Measurements from ENCODE around the gene TRIM8. TPM values are rescaled to one million over a fixed set of nuclear protein-coding genes. Genes with fewer than 3 reads are reported as not detected.

Gene TRIM8
- total RNA-seq, 1 experiment from 2014 or later = 36.3 TPM

DNA sequence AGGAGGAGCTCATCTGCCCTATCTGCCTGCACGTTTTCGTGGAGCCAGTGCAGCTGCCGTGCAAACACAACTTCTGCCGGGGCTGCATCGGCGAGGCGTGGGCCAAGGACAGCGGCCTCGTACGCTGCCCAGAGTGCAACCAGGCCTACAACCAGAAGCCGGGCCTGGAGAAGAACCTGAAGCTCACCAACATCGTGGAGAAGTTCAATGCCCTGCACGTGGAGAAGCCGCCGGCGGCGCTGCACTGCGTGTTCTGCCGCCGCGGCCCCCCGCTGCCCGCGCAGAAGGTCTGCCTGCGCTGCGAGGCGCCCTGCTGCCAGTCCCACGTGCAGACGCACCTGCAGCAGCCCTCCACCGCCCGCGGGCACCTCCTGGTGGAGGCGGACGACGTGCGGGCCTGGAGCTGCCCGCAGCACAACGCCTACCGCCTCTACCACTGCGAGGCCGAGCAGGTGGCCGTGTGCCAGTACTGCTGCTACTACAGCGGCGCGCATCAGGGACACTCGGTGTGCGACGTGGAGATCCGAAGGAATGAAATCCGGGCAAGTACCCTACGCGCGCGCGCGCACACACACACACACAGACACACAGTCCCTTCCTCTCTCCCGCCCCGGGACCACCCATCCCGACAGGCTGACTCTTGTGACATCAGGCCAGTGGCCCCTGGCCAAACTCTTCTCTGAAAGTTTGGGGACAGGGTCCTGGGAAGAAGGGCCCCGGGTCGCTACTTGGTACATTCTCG lies 538 bp downstream of the TRIM8 start (continued):
- TF ChIP-seq E2F4 (CRISPR knock-in tag; IDR thresholded peaks at IDR 0.05; ENCODE audit: borderline replicate concordance, low read depth) (peak; percentile 53; the same call in 1 of the 2 replicates), NR1H2 (CRISPR knock-in tag; IDR thresholded peaks at IDR 0.05) (no peak), NR3C1 (CRISPR knock-in tag; conservative IDR thresholded peaks at IDR 0.05; ENCODE audit: low read depth) (no peak), ATF6 (CRISPR knock-in tag; IDR thresholded peaks at IDR 0.05) (no peak), FOXK1 (CRISPR knock-in tag; IDR thresholded peaks at IDR 0.05) (peak; percentile 94), ZNF416 (CRISPR knock-in tag; IDR thresholded peaks at IDR 0.05) (no peak), CBFB (CRISPR knock-in tag; IDR thresholded peaks at IDR 0.05; ENCODE audit: low read depth) (0 out of 2 replicates have a peak, but pooled peaks have one; percentile 66), ZNF138 (CRISPR knock-in tag; conservative IDR thresholded peaks at IDR 0.05) (peak; percentile 94; the same call in 1 of the 2 replicates), SMAD4 (CRISPR knock-in tag; IDR thresholded peaks at IDR 0.05) (no peak), TP53 (CRISPR knock-in tag; IDR thresholded peaks at IDR 0.05) (peak; percentile 89; the same call in 1 of the 2 replicates), AR (CRISPR knock-in tag; IDR thresholded peaks at IDR 0.05) (no peak), CTCF (IDR thresholded peaks at IDR 0.05) (no peak), TCF7 (CRISPR knock-in tag; IDR thresholded peaks at IDR 0.05; ENCODE audit: low read depth) (no peak), OVOL2 (CRISPR knock-in tag; IDR thresholded peaks at IDR 0.05; ENCODE audit: borderline replicate concordance) (no peak), KAT7 (CRISPR knock-in tag; IDR thresholded peaks at IDR 0.05; ENCODE audit: borderline replicate concordance) (no peak), SMAD3 (CRISPR knock-in tag; IDR thresholded peaks at IDR 0.05; ENCODE audit: borderline replicate concordance) (peak; percentile 87; the same call in 1 of the 2 replicates), ZBTB21 (CRISPR knock-in tag; IDR thresholded peaks at IDR 0.05; ENCODE audit: borderline replicate concordance) (peak; percentile 77; the same call in 1 of the 2 replicates), ZNF396 (CRISPR knock-in tag; IDR thresholded peaks at IDR 0.05; ENCODE audit: borderline replicate concordance) (no peak), ETV6 (CRISPR knock-in tag; IDR thresholded peaks at IDR 0.05) (peak; percentile 88), SOX15 (CRISPR knock-in tag; IDR thresholded peaks at IDR 0.05) (no peak), ATF3 (CRISPR knock-in tag; conservative IDR thresholded peaks at IDR 0.05) (no peak), NFATC4 (CRISPR knock-in tag; IDR thresholded peaks at IDR 0.05) (no peak), RORB (CRISPR knock-in tag; IDR thresholded peaks at IDR 0.05) (no peak)
- TF ChIP-seq, protein P1, sequence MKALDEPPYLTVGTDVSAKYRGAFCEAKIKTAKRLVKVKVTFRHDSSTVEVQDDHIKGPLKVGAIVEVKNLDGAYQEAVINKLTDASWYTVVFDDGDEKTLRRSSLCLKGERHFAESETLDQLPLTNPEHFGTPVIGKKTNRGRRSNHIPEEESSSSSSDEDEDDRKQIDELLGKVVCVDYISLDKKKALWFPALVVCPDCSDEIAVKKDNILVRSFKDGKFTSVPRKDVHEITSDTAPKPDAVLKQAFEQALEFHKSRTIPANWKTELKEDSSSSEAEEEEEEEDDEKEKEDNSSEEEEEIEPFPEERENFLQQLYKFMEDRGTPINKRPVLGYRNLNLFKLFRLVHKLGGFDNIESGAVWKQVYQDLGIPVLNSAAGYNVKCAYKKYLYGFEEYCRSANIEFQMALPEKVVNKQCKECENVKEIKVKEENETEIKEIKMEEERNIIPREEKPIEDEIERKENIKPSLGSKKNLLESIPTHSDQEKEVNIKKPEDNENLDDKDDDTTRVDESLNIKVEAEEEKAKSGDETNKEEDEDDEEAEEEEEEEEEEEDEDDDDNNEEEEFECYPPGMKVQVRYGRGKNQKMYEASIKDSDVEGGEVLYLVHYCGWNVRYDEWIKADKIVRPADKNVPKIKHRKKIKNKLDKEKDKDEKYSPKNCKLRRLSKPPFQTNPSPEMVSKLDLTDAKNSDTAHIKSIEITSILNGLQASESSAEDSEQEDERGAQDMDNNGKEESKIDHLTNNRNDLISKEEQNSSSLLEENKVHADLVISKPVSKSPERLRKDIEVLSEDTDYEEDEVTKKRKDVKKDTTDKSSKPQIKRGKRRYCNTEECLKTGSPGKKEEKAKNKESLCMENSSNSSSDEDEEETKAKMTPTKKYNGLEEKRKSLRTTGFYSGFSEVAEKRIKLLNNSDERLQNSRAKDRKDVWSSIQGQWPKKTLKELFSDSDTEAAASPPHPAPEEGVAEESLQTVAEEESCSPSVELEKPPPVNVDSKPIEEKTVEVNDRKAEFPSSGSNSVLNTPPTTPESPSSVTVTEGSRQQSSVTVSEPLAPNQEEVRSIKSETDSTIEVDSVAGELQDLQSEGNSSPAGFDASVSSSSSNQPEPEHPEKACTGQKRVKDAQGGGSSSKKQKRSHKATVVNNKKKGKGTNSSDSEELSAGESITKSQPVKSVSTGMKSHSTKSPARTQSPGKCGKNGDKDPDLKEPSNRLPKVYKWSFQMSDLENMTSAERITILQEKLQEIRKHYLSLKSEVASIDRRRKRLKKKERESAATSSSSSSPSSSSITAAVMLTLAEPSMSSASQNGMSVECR (CRISPR knock-in tag; IDR thresholded peaks at IDR 0.05; ENCODE audit: borderline replicate concordance) = peak; percentile 85; the same call in 1 of the 2 replicates
- TF ChIP-seq, protein P2, sequence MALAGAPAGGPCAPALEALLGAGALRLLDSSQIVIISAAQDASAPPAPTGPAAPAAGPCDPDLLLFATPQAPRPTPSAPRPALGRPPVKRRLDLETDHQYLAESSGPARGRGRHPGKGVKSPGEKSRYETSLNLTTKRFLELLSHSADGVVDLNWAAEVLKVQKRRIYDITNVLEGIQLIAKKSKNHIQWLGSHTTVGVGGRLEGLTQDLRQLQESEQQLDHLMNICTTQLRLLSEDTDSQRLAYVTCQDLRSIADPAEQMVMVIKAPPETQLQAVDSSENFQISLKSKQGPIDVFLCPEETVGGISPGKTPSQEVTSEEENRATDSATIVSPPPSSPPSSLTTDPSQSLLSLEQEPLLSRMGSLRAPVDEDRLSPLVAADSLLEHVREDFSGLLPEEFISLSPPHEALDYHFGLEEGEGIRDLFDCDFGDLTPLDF (CRISPR knock-in tag; IDR thresholded peaks at IDR 0.05) = no peak

All from WTC11 (cell line).